Activated gamma-delta T cell treated with anti-CD3 and anti-CD28 coated beads, Interleukin-2, amount 50 U/mL, for 16 hours (primary cell): ENCODE results near the gene ARHGAP23.
A peak's percentile ranks its signal among the peaks of the same experiment; 100 is the strongest.
"Not testable (repeated sequence)": the region's sequence is repeated elsewhere in the genome, so short reads cannot be mapped to it uniquely, and the experiment has no call there.

Experiments used
- DNase-seq: peaks from one replicate; pipeline ENCODE4 v3.0.0-alpha.2; 2020; ENCODE audit warnings: low read depth

ARHGAP23 gene

DNA sequence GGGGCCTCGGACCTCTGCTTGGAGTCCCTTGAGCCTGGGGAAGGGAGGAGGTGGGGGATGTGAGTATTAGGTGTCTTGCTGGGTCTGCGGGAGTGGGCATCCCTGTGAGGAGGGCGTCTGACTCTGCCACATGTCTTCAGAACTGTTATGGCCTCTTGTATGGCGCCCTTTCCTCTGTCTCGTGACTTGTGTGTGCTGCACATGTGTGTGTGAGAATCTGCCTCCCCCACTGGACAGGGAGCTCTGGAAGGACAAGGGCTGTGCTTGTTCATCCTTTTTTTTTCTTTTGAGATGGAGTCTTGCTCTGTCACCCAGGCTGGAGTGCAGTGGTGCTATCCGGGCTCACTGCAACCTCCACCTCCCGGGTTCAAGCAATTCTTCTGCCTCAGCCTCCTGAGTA is 33.4 kb downstream of the ARHGAP23 start:
- DNase-seq, result no peak

DNA sequence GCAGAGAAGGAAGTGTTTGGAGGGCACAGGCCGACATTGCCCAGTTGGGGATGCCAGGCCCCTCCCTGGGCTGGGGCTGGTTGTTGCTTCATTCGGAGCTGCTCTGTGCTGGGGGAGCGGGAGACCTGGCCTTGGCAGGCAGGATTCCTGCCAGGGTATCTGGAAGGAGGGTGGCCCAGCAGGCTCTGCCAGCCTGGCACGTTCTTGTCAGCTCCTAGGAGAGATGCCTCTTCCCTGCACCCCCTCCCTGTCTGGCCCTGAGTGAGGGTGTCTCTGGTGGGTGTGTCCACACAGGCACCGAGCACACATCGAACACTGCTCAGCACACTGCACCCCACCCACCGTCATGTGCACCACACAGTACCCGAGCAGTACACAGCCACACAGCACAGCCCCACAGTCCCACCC is 35.2 kb downstream of the ARHGAP23 start:
- no peak for DNase-seq

DNA sequence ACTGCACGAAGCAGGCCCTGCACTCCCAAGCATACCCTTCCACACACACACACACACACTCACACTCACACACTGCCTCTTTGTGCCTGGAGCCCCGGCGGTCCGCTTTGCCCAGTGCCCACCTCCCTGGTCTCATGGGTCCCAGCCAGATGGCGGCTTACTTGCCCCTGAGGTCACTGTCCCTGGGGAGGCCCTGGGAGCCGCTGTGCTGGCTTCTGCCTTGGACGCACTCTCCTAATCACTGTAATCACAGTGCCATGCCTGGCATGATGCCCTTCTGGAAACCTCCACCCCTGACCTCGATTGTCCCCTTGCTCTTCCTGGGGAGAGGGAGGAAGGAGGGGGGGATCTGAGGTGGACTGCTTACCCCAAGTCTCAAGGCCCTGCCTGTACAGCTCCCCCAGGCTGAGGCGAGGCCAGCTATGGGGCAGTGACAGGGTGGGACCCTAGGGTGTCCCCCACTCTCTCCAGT is 36.0 kb downstream of the ARHGAP23 start:
- no peak for DNase-seq

DNA sequence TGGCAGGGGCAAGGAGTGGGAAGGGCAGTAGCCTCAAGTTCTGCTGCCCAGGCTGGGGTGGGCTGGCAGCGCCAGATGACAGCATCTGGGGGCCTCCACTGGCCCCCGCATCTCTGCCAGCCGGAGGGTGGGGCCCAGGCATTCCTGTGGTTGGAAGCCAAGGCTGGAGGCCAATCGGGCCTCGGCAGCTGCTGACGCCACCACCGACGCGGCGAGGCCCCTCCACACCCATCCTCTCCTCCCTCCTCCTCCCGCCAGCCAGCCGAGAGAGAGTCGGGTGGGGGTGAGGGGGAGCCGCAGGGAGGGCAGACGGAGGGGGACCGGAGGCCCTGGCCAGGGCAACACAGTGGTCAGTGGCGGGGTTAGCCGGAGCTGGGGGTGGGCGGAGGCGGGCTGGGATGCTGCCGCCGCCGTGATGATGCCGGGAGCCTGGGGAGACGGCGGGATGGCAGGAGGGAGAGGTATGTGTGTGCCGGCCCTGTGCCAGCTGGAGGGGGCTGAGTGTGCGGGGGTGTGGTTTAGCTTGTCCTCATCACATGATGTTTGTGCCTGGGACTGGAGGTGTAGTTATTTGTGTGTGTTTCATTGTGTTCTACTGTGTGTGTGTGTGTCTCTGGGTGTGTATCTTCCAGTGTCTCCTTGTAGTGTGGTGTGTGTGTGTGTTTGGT is 36.6 kb downstream of the ARHGAP23 start:
- no peak for DNase-seq

DNA sequence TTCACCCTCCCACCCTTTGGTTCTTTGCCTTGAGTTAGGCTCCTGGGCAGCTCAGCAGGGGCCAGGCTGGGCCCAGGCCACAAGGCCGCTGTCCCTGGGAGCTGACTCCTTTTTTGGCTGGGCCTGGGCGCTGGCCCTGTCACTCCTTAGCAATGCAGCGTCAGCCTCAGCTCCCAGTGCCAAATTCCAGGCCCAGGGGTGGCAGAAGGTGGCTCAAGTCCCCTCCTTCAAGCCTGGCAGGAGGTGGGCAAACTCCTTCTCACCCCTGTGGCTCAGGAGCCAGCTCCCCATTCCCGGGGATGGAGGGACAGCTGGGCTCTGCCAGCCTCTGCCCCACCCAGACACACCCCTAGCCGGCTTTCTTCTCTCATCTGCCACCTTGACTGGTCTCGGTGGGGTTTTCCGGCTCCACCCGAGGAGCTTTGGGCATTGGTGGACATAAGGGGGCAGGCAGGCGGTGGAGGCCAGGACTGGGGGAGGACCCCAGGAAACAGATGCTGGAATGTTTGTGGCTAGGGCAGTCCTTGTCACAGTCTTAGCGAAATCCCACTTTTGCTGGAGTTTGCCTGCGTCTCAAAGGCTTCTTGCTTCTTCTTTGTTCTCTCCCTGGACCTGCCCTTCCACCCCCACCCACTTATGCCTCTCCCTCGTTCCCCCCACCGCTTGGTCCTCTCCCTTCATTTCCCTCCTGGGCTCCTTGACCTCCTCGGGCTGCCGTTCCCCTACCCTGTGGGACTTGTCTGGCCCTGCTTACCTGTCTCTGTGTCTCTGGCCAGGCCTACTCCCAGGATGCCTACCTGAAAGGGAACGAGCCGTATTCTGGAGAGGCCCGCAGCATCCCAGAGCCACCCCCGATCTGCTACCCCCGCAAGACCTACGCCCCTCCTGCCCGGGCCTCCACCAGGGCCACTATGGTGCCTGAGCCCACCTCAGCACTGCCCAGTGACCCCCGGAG is 37.4 kb downstream of the ARHGAP23 start:
- DNase-seq, result no peak

DNA sequence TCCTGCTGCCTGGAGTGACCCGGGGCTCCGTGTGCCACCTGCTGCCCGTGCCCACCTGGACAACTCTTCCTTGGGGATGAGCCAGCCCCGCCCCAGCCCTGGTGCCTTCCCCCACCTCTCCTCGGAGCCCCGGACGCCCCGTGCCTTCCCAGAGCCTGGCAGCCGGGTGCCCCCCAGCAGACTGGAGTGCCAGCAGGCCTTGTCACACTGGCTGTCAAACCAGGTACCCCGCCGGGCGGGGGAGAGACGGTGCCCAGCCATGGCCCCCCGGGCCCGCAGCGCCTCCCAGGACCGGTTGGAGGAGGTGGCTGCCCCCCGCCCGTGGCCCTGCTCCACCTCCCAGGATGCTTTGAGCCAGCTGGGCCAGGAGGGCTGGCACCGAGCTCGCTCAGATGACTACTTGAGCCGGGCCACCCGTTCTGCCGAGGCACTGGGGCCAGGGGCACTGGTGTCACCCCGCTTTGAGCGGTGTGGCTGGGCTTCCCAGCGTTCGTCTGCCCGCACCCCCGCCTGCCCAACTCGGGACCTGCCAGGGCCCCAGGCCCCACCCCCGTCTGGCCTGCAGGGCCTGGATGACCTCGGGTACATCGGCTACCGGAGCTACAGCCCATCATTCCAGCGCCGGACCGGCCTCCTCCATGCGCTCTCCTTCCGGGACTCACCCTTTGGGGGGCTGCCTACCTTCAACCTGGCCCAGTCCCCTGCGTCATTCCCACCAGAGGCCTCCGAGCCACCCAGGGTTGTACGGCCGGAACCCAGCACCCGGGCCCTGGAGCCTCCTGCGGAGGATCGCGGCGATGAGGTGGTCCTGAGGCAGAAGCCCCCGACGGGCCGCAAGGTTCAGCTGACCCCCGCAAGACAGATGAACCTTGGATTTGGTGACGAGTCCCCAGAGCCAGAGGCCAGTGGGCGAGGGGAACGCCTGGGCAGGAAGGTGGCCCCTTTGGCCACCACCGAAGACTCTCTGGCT is 38.4 kb downstream of the ARHGAP23 start:
- no peak for DNase-seq

DNA sequence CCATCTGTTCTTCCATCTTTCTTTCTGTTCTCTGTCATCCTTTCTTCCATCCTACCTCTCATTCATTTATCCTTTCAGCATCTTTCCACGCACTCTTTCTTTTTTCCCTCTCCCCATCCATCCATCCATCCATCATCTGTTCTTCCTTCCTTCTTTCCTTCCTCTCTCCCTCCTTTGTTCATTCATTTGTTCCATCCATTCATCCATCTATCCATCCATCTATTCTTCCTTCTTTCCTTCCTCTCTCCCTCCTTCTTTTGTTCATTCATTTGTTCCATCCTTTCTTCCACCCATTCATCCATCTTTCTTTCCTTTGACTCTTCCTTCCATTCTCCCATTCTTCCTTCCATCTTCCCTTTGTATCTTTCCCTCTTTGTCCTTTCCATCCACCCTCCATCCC is 39.2 kb downstream of the ARHGAP23 start:
- no peak for DNase-seq

DNA sequence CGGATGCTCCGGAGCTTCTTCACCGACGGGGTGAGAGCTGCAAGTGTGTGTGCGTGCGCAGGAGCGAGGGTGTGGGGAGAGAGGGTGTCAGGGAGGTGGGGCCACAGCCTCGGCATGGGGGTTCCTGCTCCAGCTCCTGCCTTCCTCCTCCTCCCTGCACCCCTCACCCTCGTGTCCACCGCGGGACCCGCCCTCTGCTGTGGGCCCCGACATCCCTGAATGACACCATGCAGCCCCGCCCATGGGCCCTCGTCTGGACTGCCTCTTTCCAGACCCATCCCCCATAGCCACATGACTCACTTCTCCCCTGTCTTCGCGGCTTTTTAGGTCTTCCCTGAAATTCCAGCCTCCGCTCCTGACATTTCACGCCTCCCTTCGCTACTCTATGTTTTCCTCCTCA is 41.6 kb downstream of the ARHGAP23 start:
- no peak for DNase-seq

DNA sequence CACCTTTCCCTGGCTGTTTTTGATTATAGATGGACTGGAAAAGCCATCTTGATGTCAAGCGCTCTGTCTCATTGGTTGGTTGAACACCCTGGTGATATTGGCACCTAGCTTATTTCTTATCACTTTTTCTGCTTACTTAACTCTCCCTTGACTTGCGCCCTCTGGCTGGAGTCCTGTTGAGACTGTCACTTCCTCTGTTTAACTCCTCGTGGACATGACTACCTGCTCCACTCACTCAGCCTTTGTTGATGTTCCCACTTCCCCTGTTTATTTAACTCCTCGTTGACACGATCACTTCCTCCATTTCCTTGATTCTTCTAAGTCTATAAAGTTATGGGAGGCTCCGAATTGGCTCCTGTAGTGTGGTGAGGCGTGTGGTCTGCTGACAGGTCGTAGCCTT is 43.0 kb downstream of the ARHGAP23 start:
- not testable (repeated sequence) for DNase-seq

DNA sequence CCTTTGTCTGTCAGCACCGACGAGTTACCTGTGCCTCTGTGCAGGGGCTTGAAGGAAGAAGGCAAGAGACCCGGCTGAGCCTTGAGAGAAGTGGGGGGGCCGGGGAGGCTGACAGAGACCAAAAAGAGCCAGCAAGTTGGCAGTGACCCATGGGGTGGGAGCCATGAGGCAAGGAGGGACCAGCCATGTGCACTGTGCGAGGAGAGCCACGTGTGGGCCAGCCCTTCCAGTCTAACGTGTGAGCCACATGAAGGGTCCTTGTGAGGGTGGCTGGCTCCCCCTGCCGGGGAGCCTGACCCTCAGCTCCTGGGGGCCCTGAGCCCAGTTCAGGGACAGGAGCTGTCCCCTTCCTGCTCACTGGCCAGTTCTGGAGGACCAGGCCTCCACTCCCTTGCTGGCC is 46.4 kb downstream of the ARHGAP23 start:
- not testable (repeated sequence) for DNase-seq

DNA sequence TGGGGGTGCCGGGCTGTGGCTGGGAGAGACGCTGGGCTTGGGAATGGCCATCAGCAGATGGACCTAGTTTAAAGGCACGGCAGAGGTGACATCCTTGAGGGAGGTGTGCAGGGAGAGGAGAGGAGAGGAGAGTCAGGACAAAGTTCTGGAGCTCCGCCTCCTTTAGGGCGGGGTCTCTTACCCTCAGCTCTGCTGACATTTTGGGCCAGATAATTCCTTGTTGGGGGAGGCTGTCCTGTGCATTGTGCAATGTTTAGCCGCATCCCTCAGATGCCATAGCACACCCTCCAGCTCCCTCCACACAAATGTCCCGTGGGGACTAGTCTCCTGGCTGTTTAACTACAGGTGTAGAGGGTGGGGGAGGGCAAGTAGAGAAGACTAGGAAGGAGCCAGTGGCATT is 48.3 kb downstream of the ARHGAP23 start:
- DNase-seq, result no peak

DNA sequence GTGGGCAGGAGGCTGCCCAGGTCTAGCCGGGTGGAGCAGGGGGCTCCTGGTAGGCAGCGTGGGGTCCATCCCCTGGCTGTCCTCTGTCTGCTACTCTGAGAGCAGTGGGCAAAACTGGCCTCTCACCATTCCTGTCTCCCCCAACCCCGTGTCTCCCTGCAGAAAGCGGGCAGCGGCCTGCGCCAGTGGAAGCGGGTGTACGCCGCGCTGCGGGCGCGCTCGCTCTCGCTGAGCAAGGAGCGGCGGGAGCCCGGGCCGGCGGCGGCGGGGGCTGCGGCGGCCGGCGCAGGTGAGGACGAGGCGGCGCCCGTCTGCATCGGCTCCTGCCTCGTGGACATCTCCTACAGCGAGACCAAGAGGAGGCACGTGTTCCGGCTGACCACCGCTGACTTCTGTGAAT is 49.2 kb downstream of the ARHGAP23 start:
- DNase-seq, result not testable (repeated sequence)

DNA sequence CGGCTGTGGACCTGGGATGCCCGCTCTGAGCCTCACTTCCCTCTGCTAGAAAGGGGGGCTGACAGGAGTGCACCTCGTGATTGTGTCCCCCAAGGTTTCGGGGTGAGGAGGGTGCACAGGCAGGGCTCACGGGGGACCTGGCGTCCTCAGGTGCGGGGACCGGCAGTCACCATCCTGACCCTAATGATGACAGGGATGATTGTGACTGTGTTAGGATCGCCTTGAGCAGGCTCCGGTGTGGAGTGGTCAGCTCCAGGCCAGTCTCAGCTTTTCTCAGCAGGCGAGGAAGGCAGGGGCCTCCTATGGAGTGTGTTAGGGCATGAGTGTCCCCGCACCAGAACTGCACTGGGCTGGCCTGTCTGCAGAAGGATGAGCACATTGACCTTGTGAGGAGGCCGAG is 49.7 kb downstream of the ARHGAP23 start:
- DNase-seq, result not testable (repeated sequence)

DNA sequence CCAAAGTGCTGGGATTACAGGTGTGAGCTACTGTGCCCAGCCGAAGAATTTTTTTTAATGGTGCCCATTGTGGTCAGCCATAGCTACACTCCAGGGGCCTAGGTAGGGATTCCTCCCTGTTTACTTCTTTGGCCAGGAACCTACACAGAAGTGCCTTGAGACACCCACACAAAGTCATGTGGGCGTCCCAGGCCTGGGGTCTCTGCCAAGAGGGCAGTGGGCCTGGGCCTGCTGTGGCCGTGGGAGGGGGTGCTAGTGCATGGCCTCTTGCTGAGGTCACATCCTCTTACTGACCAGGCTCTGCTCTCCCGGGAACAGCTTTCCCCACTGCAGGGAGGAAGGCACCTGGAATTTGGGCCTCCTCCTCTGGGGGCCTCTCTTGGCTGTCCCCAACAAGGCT is 50.4 kb downstream of the ARHGAP23 start:
- DNase-seq, result not testable (repeated sequence)

DNA sequence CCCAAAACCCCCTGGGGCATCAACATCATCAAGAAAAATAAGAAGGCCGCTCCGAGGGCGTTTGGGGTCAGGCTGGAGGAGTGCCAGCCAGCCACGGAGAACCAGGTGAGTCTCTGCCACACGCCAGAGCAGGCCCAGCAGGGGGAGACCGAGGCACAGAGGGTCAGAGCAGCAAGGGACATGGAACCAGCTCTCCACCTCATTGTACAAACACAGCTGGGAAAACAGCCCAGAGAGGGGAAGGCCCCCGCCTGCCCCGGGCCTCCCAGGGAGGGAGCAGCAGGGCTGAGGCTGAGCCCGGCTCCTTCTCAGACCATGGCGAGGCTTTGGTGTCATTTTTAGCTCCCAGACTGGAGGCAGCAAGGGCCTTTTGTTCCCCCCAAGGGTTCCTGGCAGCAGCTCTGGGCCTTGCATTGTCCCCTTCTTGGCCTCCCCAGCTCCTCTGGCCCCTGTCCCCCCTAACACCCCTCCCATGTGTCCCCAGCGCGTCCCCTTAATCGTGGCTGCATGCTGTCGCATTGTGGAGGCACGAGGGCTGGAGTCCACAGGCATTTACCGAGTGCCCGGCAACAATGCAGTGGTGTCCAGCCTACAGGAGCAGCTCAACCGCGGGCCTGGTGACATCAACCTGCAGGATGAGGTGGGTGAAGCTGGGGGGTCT is 53.9 kb downstream of the ARHGAP23 start:
- DNase-seq, result not testable (repeated sequence)

DNA sequence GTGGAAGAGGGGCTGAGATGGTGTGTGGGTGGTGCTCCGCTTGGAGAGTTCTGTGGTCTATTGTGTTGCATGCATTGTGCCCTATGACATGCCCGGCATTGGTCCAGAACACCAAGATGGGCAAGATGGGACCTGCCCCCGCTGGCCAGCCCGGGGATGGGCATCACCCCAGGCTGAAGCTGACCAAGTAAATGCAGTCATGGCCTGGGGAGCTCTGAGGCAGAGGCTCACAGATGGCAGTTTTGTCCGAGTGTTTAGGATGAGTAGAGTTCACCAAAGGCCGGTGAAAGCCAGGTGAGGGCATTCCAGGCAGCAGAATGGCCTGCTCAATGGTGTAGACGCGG is 54.4 kb downstream of the ARHGAP23 start:
- DNase-seq, result not testable (repeated sequence)

DNA sequence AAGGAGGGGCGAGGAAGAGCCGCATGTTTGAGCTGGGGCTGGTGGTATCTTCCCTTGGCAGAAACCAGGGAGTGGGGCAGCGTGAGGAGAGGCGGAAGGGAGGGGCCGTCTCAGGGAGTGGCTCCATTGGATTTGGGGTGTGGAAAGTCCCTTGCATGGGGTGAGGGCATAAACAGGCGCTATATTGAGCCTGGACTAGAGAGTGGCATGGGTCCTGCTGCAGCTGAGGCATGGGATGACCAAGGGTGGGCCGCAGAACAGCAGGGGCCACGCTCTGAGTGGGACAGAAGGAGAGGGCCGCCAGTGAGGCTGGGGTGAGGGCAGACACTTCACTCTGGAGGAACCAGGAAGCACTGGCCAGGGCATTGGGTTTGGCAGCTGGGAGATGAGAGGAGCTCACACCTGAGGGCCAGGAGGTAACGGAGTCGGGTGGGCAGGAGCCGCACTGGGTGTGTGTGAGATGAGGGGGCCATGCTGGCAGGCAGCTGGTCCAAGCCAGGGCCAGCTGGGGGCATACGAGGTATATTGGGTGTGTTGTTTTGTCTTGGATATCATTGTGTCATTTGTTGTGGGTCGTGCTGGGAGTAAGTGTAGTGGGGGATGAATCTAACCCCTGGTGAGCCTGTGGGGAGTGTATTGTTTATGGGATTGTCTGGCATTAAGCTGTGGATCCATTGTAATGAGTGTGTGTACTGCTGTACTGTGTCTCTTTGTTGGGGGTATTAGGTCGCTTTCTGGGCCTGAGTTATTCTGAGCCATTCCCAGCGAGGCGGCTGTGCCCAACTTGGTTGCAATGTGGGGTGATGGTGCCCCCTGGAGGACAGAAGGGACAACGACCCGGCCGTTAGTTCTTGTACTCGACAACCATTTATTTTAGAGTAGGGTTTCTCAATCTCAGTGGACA is 56.2 kb downstream of the ARHGAP23 start:
- DNase-seq, result peak; percentile 35

DNA sequence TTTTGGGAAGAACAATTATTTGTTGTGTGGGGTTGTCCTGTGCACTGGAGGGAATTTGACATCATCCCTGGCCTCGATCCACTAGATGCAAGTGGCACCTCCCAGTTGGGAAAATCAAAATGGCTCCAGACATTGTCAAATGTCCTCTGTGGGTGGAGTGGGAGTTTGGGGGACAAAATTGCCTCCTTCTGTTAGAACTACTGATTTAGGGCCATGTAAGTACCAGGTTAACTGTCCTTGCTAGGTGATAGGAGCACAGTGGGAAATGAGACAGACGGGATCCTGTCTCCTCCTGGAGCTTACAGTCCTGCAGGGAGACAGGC is 56.8 kb downstream of the ARHGAP23 start:
- no peak for DNase-seq

DNA sequence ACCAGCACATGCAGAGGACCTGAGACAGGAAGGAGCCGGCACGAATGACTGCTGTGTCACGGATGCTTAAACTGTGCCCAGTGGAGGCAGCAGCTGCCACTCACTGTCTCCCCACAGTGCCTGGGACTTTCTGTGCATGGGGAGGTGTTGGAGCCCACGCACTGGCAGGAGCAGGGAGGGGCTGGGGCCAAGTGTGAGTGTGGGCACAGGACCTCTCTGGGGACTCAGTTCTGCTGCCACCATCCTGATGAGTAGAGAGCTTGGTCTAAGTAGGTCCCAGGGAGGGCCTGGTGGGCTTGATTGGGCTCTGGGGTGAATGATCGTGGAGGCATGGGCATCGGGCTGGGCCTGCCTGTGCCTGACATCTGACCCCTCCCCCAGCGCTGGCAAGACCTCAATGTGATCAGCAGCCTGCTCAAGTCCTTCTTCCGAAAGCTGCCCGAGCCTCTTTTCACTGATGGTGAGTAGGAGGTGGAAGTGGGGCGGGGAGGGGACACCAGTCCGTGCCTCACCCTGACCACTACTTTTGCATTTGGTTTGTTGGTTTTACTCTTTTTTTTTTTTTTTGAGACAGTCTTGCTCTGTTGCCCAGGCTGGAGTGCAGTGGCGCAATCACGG is 57.5 kb downstream of the ARHGAP23 start:
- not testable (repeated sequence) for DNase-seq

DNA sequence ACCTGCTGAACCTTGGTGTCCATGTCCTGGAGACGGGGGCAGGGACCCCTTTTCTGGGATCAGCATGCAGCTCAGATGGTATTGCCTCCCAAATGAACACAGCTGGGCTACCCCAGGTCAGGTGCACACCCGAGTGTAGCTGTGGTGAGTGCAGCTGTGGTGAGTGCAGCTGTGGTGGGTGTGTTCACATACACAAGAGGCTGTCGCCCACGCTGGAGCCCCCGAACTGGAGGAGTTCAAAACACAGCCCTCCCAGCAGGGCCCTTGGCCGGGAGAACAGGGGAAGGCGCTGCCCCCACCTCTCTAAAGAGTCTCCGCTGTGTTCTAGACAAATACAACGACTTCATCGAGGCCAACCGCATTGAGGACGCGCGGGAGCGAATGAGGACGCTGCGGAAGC is 61.5 kb downstream of the ARHGAP23 start:
- not testable (repeated sequence) for DNase-seq
